Ovary (tissue), 3 donors: Measurements from ENCODE around the gene PBX1.

Experiments used
- EP300 ChIP-seq: sonication (generic); formaldehyde crosslinking; IDR thresholded peaks from one replicate; pipeline ENCODE4 v1.6.1; 2017; ENCODE audit warnings: antibody characterized with exemption
- POLR2A ChIP-seq: fragments of 450-650 bp; IDR thresholded peaks from one replicate; pipeline ENCODE4 v1.6.1; 2017; ENCODE audit warnings: antibody characterized with exemption, mild to moderate bottlenecking, moderate library complexity
- TF ChIP-seq, protein P1 (sequence below), 3 donors: fragments of 450-650 bp in 2 of 3; fragments of 200-600 bp in 1 of 3; IDR thresholded peaks; one replicate each; pipeline versions ENCODE4 v1.5.1 to v1.8.0; 2016 to 2022; ENCODE audit warnings: antibody characterized with exemption in 3 of 3, mild to moderate bottlenecking in 1 of 3
- donor health status: DM: no; HTN: no; CAD: no.

DNA sequence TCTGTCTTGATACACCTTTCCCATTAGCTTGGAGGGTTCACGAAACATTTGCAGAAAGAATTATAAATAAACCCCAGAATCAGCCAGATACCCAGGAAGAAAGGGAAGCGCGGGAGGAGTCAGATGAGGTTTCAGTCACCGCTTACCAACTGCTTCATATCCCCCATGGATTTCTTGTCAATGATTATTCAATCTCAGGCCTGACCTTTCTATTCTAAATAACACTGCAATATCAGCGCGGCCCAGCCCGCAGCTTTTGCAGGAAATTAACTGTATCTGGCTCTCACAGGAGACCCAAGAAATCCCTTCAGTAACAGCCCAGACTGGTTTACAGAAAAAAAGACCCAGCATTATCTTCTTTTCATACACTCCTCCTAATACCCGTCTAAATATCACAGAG lies 308.6 kb downstream of the PBX1 start:
- TF ChIP-seq, protein P1, sequence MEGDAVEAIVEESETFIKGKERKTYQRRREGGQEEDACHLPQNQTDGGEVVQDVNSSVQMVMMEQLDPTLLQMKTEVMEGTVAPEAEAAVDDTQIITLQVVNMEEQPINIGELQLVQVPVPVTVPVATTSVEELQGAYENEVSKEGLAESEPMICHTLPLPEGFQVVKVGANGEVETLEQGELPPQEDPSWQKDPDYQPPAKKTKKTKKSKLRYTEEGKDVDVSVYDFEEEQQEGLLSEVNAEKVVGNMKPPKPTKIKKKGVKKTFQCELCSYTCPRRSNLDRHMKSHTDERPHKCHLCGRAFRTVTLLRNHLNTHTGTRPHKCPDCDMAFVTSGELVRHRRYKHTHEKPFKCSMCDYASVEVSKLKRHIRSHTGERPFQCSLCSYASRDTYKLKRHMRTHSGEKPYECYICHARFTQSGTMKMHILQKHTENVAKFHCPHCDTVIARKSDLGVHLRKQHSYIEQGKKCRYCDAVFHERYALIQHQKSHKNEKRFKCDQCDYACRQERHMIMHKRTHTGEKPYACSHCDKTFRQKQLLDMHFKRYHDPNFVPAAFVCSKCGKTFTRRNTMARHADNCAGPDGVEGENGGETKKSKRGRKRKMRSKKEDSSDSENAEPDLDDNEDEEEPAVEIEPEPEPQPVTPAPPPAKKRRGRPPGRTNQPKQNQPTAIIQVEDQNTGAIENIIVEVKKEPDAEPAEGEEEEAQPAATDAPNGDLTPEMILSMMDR (IDR thresholded peaks at IDR 0.05): no peak
- TF ChIP-seq POLR2A (no peak), EP300 (no peak)
